ENCODE results near the gene RNGTT.

- TF ChIP-seq, protein P1, sequence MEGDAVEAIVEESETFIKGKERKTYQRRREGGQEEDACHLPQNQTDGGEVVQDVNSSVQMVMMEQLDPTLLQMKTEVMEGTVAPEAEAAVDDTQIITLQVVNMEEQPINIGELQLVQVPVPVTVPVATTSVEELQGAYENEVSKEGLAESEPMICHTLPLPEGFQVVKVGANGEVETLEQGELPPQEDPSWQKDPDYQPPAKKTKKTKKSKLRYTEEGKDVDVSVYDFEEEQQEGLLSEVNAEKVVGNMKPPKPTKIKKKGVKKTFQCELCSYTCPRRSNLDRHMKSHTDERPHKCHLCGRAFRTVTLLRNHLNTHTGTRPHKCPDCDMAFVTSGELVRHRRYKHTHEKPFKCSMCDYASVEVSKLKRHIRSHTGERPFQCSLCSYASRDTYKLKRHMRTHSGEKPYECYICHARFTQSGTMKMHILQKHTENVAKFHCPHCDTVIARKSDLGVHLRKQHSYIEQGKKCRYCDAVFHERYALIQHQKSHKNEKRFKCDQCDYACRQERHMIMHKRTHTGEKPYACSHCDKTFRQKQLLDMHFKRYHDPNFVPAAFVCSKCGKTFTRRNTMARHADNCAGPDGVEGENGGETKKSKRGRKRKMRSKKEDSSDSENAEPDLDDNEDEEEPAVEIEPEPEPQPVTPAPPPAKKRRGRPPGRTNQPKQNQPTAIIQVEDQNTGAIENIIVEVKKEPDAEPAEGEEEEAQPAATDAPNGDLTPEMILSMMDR (conservative IDR thresholded peaks at IDR 0.05; ENCODE audit: low read length) = no peak
- no peak for TF ChIP-seq EZH2phosphoT487 (IDR thresholded peaks at IDR 0.05; ENCODE audit: borderline replicate concordance)
Measured at GRCh38 chr6:88813045-88813444, 150.4 kb downstream of the RNGTT start.

All from Loucy (cell line).